GM12892 (cell line): Measurements from ENCODE around the gene ITGB2.

Source experiments
- POLR2A ChIP-seq: IDR thresholded peaks from 2 replicates; pipeline ENCODE4 v1.6.1; 2011; ENCODE audit warnings: low read depth, low read length, control low read depth
- POLR2AphosphoS5 ChIP-seq: IDR thresholded peaks from 2 replicates; pipeline ENCODE4 v1.6.1; 2011; ENCODE audit warnings: low read depth, low read length, control low read depth
- TAF1 ChIP-seq: IDR thresholded peaks from 2 replicates; pipeline ENCODE4 v1.6.1; 2011; ENCODE audit warnings: low read depth, mild to moderate bottlenecking, control low read depth, low read length, borderline replicate concordance

DNA sequence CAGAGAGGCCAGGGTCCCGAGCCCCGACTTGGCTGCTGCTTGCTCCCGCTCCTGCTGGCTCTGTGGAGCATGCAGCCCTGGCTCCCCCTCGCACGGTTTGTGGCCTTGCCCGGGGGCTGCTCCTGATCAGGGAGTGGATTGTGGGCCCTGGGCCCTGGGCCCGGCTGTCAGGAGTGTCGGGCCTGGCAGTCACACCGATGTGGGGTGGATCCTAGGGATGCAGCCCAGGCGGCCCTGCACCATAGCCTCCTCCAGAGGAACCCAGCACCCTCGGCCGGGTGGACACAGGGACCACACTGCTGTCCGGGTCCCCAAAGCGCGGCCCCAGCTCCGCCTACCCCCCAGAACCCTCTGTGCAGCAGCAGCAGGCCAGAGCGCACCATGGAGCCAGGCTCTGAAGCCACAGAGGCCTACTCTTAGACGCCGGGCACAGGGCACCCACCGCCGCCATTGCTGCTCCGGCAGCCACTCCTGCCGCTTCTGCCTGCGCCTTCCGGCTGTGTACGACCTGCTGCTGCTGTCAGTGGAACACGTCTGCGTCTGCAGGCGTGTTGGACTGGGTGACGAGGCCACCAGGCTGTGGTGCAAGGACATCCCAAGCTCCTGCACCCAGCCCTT lies 28.6 kb upstream of the ITGB2 start:
- no peak for TF ChIP-seq POLR2AphosphoS5
- no peak for TF ChIP-seq POLR2A
- TF ChIP-seq TAF1: no peak
